Measurements from ENCODE around the gene PWWP2B. TPM values are rescaled to one million over a fixed set of nuclear protein-coding genes. Genes with fewer than 3 reads are reported as not detected.

PWWP2B gene
- total RNA-seq, 1 donor from 2014 or later = 12.0 TPM

DNA sequence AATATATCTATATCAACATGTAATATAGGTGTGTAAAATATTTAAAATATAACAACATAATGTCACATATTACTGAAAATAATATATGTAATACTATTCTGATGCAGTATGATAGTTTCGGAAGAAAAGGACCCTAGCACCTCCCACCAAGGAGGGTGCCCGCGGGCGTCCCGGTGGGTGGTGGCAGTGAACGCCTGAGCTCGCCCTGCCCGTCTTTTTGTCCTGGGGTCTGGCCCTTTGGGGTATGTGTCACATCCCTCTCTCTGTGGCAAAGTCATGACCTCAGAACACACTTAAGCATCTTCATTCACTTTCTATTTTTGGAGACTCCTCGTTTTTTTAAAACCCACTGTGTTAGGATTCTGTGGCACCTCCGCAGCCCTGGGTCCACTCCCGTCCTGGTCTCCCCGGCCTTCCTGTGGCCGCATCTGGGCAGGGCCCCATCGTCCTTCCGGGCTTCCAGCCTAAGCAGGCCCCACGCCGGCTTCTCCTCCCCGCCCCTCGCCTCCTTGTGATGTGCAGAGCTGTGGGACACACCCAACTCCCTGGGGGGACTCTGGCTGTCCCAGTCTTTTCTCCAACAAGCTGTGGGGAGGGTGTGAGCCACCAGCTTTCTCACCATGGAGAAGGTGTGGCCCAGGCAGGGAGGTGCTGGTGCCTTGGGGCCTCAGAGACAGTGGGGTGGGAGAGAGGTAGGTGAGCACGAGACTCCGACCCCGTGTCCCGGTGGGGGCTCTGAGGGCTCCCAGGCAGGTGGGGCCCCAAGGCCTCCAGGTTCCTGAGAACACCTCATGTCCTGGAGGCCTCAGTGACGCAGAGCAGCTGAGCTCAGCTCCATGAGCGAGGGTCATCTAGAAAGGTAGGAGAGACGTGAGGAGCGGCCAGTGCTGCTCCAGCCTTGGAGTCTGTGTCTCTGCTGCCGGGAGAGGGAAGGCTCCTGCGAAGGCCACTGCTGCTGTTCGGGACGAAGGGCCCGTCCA, 16.5 kb downstream of the PWWP2B start:
- Histone ChIP-seq H3K4me3 (ENCODE audit: insufficient read depth, low read depth, low read length) (no peak overlapping the region), H3K4me2 (ENCODE audit: low read length) (no peak overlapping the region), H3K4me1 (ENCODE audit: insufficient read depth, low read length) (peaks cover 5% of the 10 kb centered on the region), H4K20me1 (ENCODE audit: insufficient read depth, low read length) (peaks cover 11% of the 10 kb centered on the region), H3K9me3 (ENCODE audit: insufficient read depth, low read depth, low read length) (no peaks in the 10 kb centered on the region), H3K79me2 (ENCODE audit: insufficient read depth, low read length) (no peaks in the 10 kb centered on the region), H3K36me3 (ENCODE audit: insufficient read depth, low read length) (no peaks in the 10 kb centered on the region), H2AFZ (ENCODE audit: low read depth, low read length) (no peak overlapping the region), H3K9ac (ENCODE audit: low read length) (no peak overlapping the region), H3K27ac (ENCODE audit: low read depth, low read length) (no peak overlapping the region), H3K27me3 (ENCODE audit: insufficient read depth, low read length) (no peaks in the 10 kb centered on the region)
- TF ChIP-seq, protein P1, sequence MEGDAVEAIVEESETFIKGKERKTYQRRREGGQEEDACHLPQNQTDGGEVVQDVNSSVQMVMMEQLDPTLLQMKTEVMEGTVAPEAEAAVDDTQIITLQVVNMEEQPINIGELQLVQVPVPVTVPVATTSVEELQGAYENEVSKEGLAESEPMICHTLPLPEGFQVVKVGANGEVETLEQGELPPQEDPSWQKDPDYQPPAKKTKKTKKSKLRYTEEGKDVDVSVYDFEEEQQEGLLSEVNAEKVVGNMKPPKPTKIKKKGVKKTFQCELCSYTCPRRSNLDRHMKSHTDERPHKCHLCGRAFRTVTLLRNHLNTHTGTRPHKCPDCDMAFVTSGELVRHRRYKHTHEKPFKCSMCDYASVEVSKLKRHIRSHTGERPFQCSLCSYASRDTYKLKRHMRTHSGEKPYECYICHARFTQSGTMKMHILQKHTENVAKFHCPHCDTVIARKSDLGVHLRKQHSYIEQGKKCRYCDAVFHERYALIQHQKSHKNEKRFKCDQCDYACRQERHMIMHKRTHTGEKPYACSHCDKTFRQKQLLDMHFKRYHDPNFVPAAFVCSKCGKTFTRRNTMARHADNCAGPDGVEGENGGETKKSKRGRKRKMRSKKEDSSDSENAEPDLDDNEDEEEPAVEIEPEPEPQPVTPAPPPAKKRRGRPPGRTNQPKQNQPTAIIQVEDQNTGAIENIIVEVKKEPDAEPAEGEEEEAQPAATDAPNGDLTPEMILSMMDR (IDR thresholded peaks at IDR 0.05; ENCODE audit: insufficient read depth, low read depth, low read length) = no peak
- TF ChIP-seq EZH2 (IDR thresholded peaks at IDR 0.05; ENCODE audit: insufficient read depth, low read length) = no peak
- no peaks in the 10 kb centered on the region for H3K27me3 Mint-ChIP-seq (ENCODE audit: low read depth, unreplicated experiment)
- DNase-seq (ENCODE audit: low read depth) = no peak
- no peak overlapping the region for H3K27ac Mint-ChIP-seq (ENCODE audit: unreplicated experiment)
- H3K4me1 Mint-ChIP-seq (ENCODE audit: low read depth, unreplicated experiment) = peaks cover 20% of the 10 kb centered on the region
- H3K9me3 Mint-ChIP-seq (ENCODE audit: unreplicated experiment) = no peaks in the 10 kb centered on the region
- H3K4me3 Mint-ChIP-seq (ENCODE audit: unreplicated experiment) = no peak overlapping the region
- FAIRE-seq = no peak
- no peaks in the 10 kb centered on the region for H3K36me3 Mint-ChIP-seq (ENCODE audit: low read depth, unreplicated experiment)

GRCh38 chr10:132414402-132415016, 17.5 kb downstream of the PWWP2B start:
- Histone ChIP-seq H3K36me3 (ENCODE audit: insufficient read depth, low read length) (no peaks in the 10 kb centered on the region), H4K20me1 (ENCODE audit: insufficient read depth, low read length) (peaks cover 11% of the 10 kb centered on the region), H3K4me1 (ENCODE audit: insufficient read depth, low read length) (peaks cover 5% of the 10 kb centered on the region), H3K9me3 (ENCODE audit: insufficient read depth, low read depth, low read length) (no peaks in the 10 kb centered on the region), H3K27ac (ENCODE audit: low read depth, low read length) (no peak overlapping the region), H3K4me3 (ENCODE audit: insufficient read depth, low read depth, low read length) (no peak overlapping the region), H2AFZ (ENCODE audit: low read depth, low read length) (no peak overlapping the region), H3K27me3 (ENCODE audit: insufficient read depth, low read length) (no peaks in the 10 kb centered on the region), H3K9ac (ENCODE audit: low read length) (no peak overlapping the region), H3K4me2 (ENCODE audit: low read length) (no peak overlapping the region), H3K79me2 (ENCODE audit: insufficient read depth, low read length) (no peaks in the 10 kb centered on the region)
- Mint-ChIP-seq H3K4me1 (ENCODE audit: low read depth, unreplicated experiment) (peaks cover 23% of the 10 kb centered on the region), H3K9me3 (ENCODE audit: unreplicated experiment) (no peaks in the 10 kb centered on the region), H3K27ac (ENCODE audit: unreplicated experiment) (no peak overlapping the region), H3K4me3 (ENCODE audit: unreplicated experiment) (no peak overlapping the region), H3K36me3 (ENCODE audit: low read depth, unreplicated experiment) (no peaks in the 10 kb centered on the region), H3K27me3 (ENCODE audit: low read depth, unreplicated experiment) (no peaks in the 10 kb centered on the region)
- DNase-seq (ENCODE audit: low read depth) (no peak), FAIRE-seq (no peak)
- no peak for TF ChIP-seq EZH2 (IDR thresholded peaks at IDR 0.05; ENCODE audit: insufficient read depth, low read length)
- TF ChIP-seq, protein P1 (IDR thresholded peaks at IDR 0.05; ENCODE audit: insufficient read depth, low read depth, low read length) = no peak
